K562 (cell line): ENCODE results near the gene DAGLA. TPM values are rescaled to one million over a fixed set of nuclear protein-coding genes. Genes with fewer than 3 reads are reported as not detected.

Experiments used
- EP400 ChIP-seq: fragments of 450-650 bp; IDR thresholded peaks from 2 replicates; pipeline ENCODE4 v1.6.1; 2017; ENCODE audit warnings: antibody characterized with exemption, mild to moderate bottlenecking, moderate library complexity
- polyA plus RNA-seq, 8 experiments: library from polyadenylated mRNA; depleted of rRNA in 4 of 8; stranded (reverse) in 5 of 8; unstranded in 3 of 8; fragments of >200 nt; fragmentation: Nextera tagmentation in 2 of 8; fragmentation: Illumina TruSeq in 1 of 8; extraction: Ambion mirVana in 2 of 8; extraction: Trizol in 1 of 8; gene quantifications; 2 replicates each; pipeline versions ENCODE4 v1.2.1 to v1.2.3, GENCODE V29; 2011 to 2014; ENCODE audit warnings: inconsistent platforms in 1 of 8, missing spikeins in 1 of 8
- total RNA-seq, 7 experiments: library from RNA; depleted of rRNA in 6 of 7; stranded (reverse); fragments of >200 nt in 6 of 7; fragmentation: Illumina TruSeq in 2 of 7; extraction: Trizol in 2 of 7; gene quantifications; 2 replicates each; pipeline versions ENCODE4 v1.2.1 to v1.2.3, GENCODE V29; 2011 to 2021; ENCODE audit warnings: low replicate concordance in 1 of 7
- TF ChIP-seq, protein P1 (sequence below): sonication (generic); formaldehyde crosslinking; IDR thresholded peaks from 2 replicates; pipeline ENCODE4 v1.9.0; 2022; ENCODE audit warnings: mild to moderate bottlenecking, missing genetic modification reagents
- TF ChIP-seq, protein P2 (sequence below): fragments of 250-450 bp; sonication (Bioruptor Pico); IDR thresholded peaks from 2 replicates; pipeline ENCODE4 v1.4.0; 2020
- TF ChIP-seq, protein P3 (sequence below): sonication (generic); formaldehyde crosslinking; IDR thresholded peaks from 2 replicates; pipeline ENCODE4 v1.8.0; 2023; ENCODE audit warnings: mild to moderate bottlenecking, missing genetic modification reagents

Gene DAGLA
- total and polyA plus RNA-seq, 9 of the 15 experiments (the other 6 are each of a cell fraction or from before 2014, with no cell fraction given) = 0.03 to 0.16 (median 0.04) TPM; not detected in 4

DNA sequence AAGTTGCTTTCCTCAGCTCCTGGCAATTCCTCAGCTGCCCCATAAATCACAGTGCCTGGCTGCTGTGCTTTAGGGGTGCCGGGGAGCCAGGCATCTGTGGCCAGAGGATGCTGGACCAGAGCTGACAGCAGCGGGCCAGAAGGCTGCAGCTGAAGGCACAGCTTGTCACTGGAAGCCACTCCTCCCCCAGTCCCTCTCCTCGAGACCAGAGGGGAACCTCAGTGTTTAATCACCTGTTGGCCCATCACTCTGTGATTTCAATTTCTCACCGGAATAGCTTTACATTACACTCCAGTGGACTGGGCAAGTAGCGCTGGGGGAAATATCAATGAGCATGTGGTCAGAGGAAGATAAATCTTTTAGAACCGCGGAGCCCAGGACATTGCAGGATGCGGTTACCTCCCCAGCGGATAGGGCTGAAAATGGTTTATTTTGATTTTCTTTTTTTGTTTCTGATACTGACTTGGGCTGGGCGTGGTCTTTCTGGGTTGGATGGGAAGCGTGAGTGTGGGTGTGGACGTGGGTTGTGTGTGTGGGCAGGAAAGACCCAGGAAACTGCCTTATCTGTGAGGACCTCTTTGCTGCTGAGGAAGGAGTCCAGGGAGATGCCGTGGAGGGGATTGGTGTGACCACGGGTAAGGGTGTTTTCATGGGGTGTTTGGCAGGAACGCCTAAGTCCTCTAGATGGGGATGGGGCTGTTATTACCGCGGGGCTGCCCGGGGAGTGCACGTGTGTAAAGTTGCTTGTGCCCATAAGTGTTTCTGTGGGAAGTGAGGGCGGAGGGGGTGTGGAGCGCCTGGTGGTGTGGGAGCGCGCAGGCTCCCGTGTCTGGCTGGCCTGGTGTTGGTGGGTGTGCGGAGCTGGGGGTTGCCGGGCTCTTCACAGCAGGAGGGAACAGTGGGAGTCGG, 4.0 kb downstream of the DAGLA start (continued):
- TF ChIP-seq, protein P1, sequence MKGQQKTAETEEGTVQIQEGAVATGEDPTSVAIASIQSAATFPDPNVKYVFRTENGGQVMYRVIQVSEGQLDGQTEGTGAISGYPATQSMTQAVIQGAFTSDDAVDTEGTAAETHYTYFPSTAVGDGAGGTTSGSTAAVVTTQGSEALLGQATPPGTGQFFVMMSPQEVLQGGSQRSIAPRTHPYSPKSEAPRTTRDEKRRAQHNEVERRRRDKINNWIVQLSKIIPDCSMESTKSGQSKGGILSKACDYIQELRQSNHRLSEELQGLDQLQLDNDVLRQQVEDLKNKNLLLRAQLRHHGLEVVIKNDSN (CRISPR knock-in tag) = peak; percentile 6; the same call in 1 of the 2 replicates
- TF ChIP-seq, protein P2, sequence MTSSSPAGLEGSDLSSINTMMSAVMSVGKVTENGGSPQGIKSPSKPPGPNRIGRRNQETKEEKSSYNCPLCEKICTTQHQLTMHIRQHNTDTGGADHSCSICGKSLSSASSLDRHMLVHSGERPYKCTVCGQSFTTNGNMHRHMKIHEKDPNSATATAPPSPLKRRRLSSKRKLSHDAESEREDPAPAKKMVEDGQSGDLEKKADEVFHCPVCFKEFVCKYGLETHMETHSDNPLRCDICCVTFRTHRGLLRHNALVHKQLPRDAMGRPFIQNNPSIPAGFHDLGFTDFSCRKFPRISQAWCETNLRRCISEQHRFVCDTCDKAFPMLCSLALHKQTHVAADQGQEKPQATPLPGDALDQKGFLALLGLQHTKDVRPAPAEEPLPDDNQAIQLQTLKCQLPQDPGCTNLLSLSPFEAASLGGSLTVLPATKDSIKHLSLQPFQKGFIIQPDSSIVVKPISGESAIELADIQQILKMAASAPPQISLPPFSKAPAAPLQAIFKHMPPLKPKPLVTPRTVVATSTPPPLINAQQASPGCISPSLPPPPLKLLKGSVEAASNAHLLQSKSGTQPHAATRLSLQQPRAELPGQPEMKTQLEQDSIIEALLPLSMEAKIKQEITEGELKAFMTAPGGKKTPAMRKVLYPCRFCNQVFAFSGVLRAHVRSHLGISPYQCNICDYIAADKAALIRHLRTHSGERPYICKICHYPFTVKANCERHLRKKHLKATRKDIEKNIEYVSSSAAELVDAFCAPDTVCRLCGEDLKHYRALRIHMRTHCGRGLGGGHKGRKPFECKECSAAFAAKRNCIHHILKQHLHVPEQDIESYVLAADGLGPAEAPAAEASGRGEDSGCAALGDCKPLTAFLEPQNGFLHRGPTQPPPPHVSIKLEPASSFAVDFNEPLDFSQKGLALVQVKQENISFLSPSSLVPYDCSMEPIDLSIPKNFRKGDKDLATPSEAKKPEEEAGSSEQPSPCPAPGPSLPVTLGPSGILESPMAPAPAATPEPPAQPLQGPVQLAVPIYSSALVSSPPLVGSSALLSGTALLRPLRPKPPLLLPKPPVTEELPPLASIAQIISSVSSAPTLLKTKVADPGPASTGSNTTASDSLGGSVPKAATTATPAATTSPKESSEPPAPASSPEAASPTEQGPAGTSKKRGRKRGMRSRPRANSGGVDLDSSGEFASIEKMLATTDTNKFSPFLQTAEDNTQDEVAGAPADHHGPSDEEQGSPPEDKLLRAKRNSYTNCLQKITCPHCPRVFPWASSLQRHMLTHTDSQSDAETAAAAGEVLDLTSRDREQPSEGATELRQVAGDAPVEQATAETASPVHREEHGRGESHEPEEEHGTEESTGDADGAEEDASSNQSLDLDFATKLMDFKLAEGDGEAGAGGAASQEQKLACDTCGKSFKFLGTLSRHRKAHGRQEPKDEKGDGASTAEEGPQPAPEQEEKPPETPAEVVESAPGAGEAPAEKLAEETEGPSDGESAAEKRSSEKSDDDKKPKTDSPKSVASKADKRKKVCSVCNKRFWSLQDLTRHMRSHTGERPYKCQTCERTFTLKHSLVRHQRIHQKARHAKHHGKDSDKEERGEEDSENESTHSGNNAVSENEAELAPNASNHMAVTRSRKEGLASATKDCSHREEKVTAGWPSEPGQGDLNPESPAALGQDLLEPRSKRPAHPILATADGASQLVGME = no peak
- TF ChIP-seq, protein P3, sequence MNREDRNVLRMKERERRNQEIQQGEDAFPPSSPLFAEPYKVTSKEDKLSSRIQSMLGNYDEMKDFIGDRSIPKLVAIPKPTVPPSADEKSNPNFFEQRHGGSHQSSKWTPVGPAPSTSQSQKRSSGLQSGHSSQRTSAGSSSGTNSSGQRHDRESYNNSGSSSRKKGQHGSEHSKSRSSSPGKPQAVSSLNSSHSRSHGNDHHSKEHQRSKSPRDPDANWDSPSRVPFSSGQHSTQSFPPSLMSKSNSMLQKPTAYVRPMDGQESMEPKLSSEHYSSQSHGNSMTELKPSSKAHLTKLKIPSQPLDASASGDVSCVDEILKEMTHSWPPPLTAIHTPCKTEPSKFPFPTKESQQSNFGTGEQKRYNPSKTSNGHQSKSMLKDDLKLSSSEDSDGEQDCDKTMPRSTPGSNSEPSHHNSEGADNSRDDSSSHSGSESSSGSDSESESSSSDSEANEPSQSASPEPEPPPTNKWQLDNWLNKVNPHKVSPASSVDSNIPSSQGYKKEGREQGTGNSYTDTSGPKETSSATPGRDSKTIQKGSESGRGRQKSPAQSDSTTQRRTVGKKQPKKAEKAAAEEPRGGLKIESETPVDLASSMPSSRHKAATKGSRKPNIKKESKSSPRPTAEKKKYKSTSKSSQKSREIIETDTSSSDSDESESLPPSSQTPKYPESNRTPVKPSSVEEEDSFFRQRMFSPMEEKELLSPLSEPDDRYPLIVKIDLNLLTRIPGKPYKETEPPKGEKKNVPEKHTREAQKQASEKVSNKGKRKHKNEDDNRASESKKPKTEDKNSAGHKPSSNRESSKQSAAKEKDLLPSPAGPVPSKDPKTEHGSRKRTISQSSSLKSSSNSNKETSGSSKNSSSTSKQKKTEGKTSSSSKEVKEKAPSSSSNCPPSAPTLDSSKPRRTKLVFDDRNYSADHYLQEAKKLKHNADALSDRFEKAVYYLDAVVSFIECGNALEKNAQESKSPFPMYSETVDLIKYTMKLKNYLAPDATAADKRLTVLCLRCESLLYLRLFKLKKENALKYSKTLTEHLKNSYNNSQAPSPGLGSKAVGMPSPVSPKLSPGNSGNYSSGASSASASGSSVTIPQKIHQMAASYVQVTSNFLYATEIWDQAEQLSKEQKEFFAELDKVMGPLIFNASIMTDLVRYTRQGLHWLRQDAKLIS (CRISPR knock-in tag) = no peak
- no peak for TF ChIP-seq EP400
